HG02943 (cell line): ENCODE measurements around the gene VAV3.
"Not testable (repeated sequence)": the region's sequence is repeated elsewhere in the genome, so short reads cannot be mapped to it uniquely, and the experiment has no call there.

Experiments used
- ATAC-seq: cut with Tn5 transposase; IDR thresholded peaks from one replicate; pipeline ENCODE4 v1.9.1; 2021; ENCODE audit warnings: mild to moderate bottlenecking, low read depth, moderate library complexity; ENCODE audit not compliant: unreplicated experiment

The VAV3 gene

GRCh38 chr1:107762751-107763390 is 202.1 kb downstream of the VAV3 start:
- no peak for ATAC-seq

GRCh38 chr1:107760065-107760464 is 204.9 kb downstream of the VAV3 start:
- ATAC-seq: no peak

GRCh38 chr1:107750364-107750959 is 214.5 kb downstream of the VAV3 start:
- no peak for ATAC-seq

GRCh38 chr1:107748531-107748930 is 216.4 kb downstream of the VAV3 start:
- ATAC-seq: no peak

GRCh38 chr1:107741242-107741641 is 223.7 kb downstream of the VAV3 start:
- no peak for ATAC-seq

- no peak for ATAC-seq
Measured at GRCh38 chr1:107740579-107740978, 224.4 kb downstream of the VAV3 start.

- ATAC-seq: no peak
Measured at GRCh38 chr1:107739651-107740050, 225.3 kb downstream of the VAV3 start.

GRCh38 chr1:107739201-107739600 is 225.8 kb downstream of the VAV3 start:
- ATAC-seq: no peak

- not testable (repeated sequence) for ATAC-seq
Measured at GRCh38 chr1:107733401-107733800, 231.6 kb downstream of the VAV3 start.

GRCh38 chr1:107727866-107728265 is 237.1 kb downstream of the VAV3 start:
- no peak for ATAC-seq

- no peak for ATAC-seq
Measured at GRCh38 chr1:107726860-107727259, 238.1 kb downstream of the VAV3 start.

- ATAC-seq: no peak
Measured at GRCh38 chr1:107724648-107725047, 240.3 kb downstream of the VAV3 start.

- ATAC-seq: not testable (repeated sequence)
Measured at GRCh38 chr1:107720210-107720609, 244.8 kb downstream of the VAV3 start.

- ATAC-seq: no peak
Measured at GRCh38 chr1:107710005-107710404, 255.0 kb downstream of the VAV3 start.

- ATAC-seq: no peak
Measured at GRCh38 chr1:107707111-107707510, 257.9 kb downstream of the VAV3 start.

GRCh38 chr1:107706182-107706581 is 258.8 kb downstream of the VAV3 start:
- ATAC-seq: no peak

GRCh38 chr1:107704911-107705310 is 260.1 kb downstream of the VAV3 start:
- ATAC-seq: no peak

GRCh38 chr1:107702946-107703571 is 261.9 kb downstream of the VAV3 start:
- ATAC-seq: no peak

GRCh38 chr1:107700651-107701050 is 264.3 kb downstream of the VAV3 start:
- ATAC-seq: not testable (repeated sequence)

- ATAC-seq: no peak
Measured at GRCh38 chr1:107698161-107698560, 266.8 kb downstream of the VAV3 start.

- ATAC-seq: no peak
Measured at GRCh38 chr1:107695341-107695740, 269.6 kb downstream of the VAV3 start.
